ENCODE results near the gene TMEM14C.
A peak's percentile ranks its signal among the peaks of the same experiment; 100 is the strongest.

TMEM14C gene

GRCh38 chr6:10722820-10723566 is at the start of gene TMEM14C:
Gene TMEM14C, plus strand, starts transcription at chr6:10723070. Its CDS starts 1,544 bp downstream, at chr6:10724614.
- Mint-ChIP-seq H3K4me3 (peak within 1 kb of the TSS; percentile 94), H3K36me3 (peaks cover 15% of the 10 kb centered on the region), H3K9me3 (no peaks in the 10 kb centered on the region), H3K27ac (peak within 1 kb of the TSS; percentile 93), H3K4me1 (peaks cover 39% of the 10 kb centered on the region)
- peak; percentile 95 for ATAC-seq
- peak; percentile 72 to 93 for DNase-seq (ENCODE audit: low spot score in 2 of 2)

GRCh38 chr6:10676403-10676802 is 46.5 kb upstream of the TMEM14C start:
- no peak for DNase-seq (ENCODE audit: low spot score in 2 of 2)
- no peaks in the 10 kb centered on the region for H3K4me1 Mint-ChIP-seq
- no peaks in the 10 kb centered on the region for H3K36me3 Mint-ChIP-seq
- H3K27ac Mint-ChIP-seq = no peak overlapping the region
- ATAC-seq = no peak
- H3K9me3 Mint-ChIP-seq = no peaks in the 10 kb centered on the region
- no peak overlapping the region for H3K4me3 Mint-ChIP-seq

- DNase-seq (ENCODE audit: low spot score in 2 of 2) = no peak
- ATAC-seq = no peak
- Mint-ChIP-seq H3K27ac (no peak overlapping the region), H3K4me1 (no peaks in the 10 kb centered on the region), H3K36me3 (no peaks in the 10 kb centered on the region), H3K4me3 (no peak overlapping the region), H3K9me3 (no peaks in the 10 kb centered on the region)
Observed at GRCh38 chr6:10678456-10678855, 44.4 kb upstream of the TMEM14C start.

- Mint-ChIP-seq H3K4me1 (no peaks in the 10 kb centered on the region), H3K9me3 (no peaks in the 10 kb centered on the region), H3K36me3 (no peaks in the 10 kb centered on the region), H3K4me3 (no peak overlapping the region), H3K27ac (no peak overlapping the region)
- ATAC-seq (no peak), DNase-seq (ENCODE audit: low spot score in 2 of 2) (no peak)
Observed at GRCh38 chr6:10681795-10682194, 41.1 kb upstream of the TMEM14C start.

- Mint-ChIP-seq H3K27ac (peak overlapping the region; percentile 34), H3K4me3 (no peak overlapping the region), H3K36me3 (no peaks in the 10 kb centered on the region), H3K4me1 (no peaks in the 10 kb centered on the region), H3K9me3 (no peaks in the 10 kb centered on the region)
- DNase-seq (ENCODE audit: low spot score in 2 of 2) (no peak), ATAC-seq (no peak)
Observed at GRCh38 chr6:10682355-10682988, 40.4 kb upstream of the TMEM14C start.

DNA sequence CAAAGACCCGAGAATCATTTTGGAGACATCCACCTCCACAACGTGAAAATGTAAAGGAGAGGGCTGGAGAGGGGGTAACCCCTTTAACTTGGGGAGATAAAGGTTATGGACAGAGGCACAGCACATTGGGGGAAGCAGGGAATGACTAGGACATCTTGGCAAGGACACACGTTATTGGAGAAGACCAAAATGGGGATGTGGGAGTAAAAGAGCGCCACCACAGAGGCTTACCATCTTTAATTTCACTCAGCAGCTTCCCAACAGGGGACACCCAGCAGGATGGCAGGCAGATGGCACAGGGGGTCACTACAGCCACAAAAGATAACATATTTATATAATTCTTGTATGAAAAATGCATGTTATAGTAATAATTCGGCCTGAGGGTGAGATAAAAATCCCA is 38.3 kb upstream of the TMEM14C start:
- no peaks in the 10 kb centered on the region for H3K36me3 Mint-ChIP-seq
- H3K4me1 Mint-ChIP-seq = no peaks in the 10 kb centered on the region
- H3K9me3 Mint-ChIP-seq = no peaks in the 10 kb centered on the region
- peak overlapping the region; percentile 29 for H3K27ac Mint-ChIP-seq
- DNase-seq (ENCODE audit: low spot score in 2 of 2) (no peak), ATAC-seq (no peak)
- H3K4me3 Mint-ChIP-seq = no peak overlapping the region

DNA sequence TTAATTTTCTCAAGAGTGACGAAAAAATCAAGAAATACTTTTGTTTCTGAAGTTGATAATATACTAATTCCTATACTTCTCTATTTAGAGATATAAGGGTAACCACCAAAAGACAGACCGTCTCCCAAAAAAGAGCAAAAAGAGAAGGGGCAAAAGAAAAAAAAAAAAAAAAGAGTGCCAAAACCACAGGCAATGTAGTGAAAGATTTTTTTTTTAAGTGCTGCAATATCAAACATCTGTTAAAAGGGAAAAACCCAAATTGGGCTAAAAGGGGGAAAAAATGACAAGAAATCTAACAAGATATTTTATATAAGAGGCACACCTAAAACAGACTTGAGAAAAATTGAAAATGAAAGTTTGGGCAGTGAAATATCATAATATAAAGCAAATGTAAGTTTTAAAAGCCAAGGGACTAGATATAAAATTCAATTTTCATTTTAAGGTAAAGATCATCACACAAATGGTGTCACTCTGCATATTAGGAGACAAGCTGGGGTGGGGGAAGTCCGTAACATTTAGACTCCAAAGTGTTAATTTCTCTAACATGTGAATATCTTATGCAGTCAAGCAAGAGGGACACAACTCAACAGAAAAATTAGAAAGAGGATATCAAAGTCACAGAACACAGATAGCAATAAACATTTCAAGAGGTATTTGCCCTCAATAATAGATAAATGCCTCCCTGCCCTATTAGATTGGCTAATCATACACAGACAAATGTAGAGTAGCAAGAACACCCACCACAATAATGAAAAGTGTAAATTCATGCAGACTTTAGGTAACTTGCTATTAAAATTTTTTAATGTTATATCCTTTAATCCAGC is 37.6 kb upstream of the TMEM14C start:
- no peak overlapping the region for H3K4me3 Mint-ChIP-seq
- H3K27ac Mint-ChIP-seq = no peak overlapping the region
- H3K4me1 Mint-ChIP-seq = no peaks in the 10 kb centered on the region
- H3K9me3 Mint-ChIP-seq = no peaks in the 10 kb centered on the region
- no peak for ATAC-seq
- no peak for DNase-seq (ENCODE audit: low spot score in 2 of 2)
- H3K36me3 Mint-ChIP-seq = no peaks in the 10 kb centered on the region

DNA sequence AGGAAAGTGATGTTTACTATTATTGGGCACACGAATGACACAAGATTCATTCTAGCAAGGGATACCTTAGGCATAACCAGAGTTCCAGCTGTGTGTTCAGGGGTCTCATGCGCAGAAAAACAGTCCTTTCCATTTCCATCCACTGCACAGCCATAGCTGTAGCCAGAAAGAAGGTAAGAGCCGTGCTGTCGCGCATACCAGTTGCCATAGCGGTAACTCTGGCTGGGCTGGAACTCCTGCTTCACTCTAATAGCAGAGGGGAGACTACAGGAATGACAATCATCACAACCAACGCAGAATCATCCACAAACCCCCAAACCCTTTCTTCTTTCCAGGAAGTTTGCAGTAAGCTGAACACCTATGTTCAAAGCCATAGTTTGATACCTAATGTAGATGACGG is 36.0 kb upstream of the TMEM14C start:
- H3K27ac Mint-ChIP-seq = no peak overlapping the region
- no peak overlapping the region for H3K4me3 Mint-ChIP-seq
- ATAC-seq (no peak), DNase-seq (ENCODE audit: low spot score in 2 of 2) (no peak)
- no peaks in the 10 kb centered on the region for H3K4me1 Mint-ChIP-seq
- no peaks in the 10 kb centered on the region for H3K36me3 Mint-ChIP-seq
- H3K9me3 Mint-ChIP-seq = no peaks in the 10 kb centered on the region

- H3K4me1 Mint-ChIP-seq = peaks cover under 1% of the 10 kb centered on the region
- no peak overlapping the region for H3K27ac Mint-ChIP-seq
- H3K9me3 Mint-ChIP-seq = no peaks in the 10 kb centered on the region
- DNase-seq (ENCODE audit: low spot score in 2 of 2) (no peak), ATAC-seq (no peak)
- H3K36me3 Mint-ChIP-seq = no peaks in the 10 kb centered on the region
- H3K4me3 Mint-ChIP-seq = no peak overlapping the region
Observed at GRCh38 chr6:10687582-10687981, 35.3 kb upstream of the TMEM14C start.

- H3K4me3 Mint-ChIP-seq = no peak overlapping the region
Observed at GRCh38 chr6:10690651-10691445, 32.0 kb upstream of the TMEM14C start.

DNA sequence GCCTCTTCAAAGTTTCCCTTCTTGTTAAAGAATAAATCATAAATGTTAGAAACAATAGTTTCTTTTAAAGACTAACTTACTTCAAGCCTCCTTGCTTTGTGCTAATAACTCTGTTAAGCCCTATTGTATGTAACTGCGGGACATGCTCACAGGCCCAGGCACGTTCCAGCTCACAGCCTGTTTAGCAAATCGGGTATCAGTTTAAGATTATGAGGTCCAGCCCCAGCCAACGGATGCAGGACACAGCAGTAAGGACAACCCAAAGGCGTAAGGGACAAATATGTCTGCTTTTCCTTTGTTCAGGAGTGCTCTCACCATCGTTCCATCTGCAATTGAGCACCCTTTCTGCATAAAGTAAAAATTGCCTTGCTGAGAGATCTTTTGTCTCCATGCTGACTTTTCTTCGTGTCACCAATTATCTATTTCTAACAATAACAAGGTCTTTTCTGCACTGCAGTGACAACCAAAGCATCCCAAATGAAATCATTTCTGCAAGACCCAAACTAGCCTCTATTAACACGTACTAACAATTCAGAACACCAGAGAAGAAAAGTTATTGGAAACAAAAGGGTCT is 29.8 kb upstream of the TMEM14C start:
- Mint-ChIP-seq H3K9me3 (no peaks in the 10 kb centered on the region), H3K27ac (no peak overlapping the region), H3K36me3 (peaks cover 34% of the 10 kb centered on the region), H3K4me3 (peak overlapping the region; percentile 96), H3K4me1 (peaks cover 30% of the 10 kb centered on the region)
- DNase-seq (ENCODE audit: low spot score in 2 of 2) (no peak), ATAC-seq (no peak)

More at GRCh38 chr6:10690651-10691445, 32.0 kb upstream of the TMEM14C start:
- Mint-ChIP-seq H3K9me3 (no peaks in the 10 kb centered on the region), H3K4me1 (peaks cover 17% of the 10 kb centered on the region), H3K27ac (no peak overlapping the region), H3K36me3 (peaks cover 19% of the 10 kb centered on the region)
- ATAC-seq = no peak
- DNase-seq (ENCODE audit: low spot score in 2 of 2) = no peak

- ATAC-seq (peak; percentile 98), DNase-seq (ENCODE audit: low spot score in 2 of 2) (peak; percentile 83 to 96)
- peak within 1 kb of the TSS; percentile 96 for H3K4me3 Mint-ChIP-seq
- peaks cover 44% of the 10 kb centered on the region for H3K4me1 Mint-ChIP-seq
- peak within 1 kb of the TSS; percentile 100 for H3K27ac Mint-ChIP-seq
- H3K36me3 Mint-ChIP-seq = peaks cover 48% of the 10 kb centered on the region
- H3K9me3 Mint-ChIP-seq = no peaks in the 10 kb centered on the region
Observed at GRCh38 chr6:10694302-10695085, 28.4 kb upstream of the TMEM14C start, which contains the start of the genes C6orf52 and PAK1IP1. Gene C6orf52, minus strand, starts transcription at chr6:10694616. Its CDS starts 7,066 bp downstream, at chr6:10687550. Gene PAK1IP1, plus strand, starts transcription at chr6:10694972. Its CDS starts 14 bp downstream, at chr6:10694986.

DNA sequence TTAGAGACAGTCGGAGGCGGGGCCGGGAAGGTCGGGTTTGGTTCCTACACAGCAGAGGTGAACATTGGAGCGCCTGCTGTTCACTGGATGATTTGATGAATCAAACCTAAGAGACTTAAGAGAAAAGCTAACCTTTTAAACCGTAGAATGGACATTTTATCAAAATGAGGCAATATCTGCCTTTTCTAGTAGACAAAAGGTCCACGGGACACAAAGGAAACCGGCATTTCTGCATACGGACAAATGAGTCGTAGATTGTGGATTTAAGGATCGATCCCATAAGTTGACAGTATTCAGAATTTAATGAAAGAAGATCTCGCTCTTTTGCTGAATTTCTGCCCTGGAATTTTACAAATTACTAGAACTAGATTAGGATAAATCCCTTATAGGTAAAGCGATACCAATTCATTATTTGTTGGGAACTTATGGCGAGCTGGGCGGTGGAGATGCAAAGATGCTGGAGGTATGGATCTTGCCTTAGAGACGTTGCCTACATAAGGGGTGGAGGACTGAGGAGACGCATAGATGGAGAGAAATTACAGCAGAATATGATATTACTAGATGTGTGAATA is 27.7 kb upstream of the TMEM14C start:
- ATAC-seq = no peak
- Mint-ChIP-seq H3K4me1 (peaks cover 44% of the 10 kb centered on the region), H3K27ac (peak overlapping the region; percentile 100), H3K9me3 (no peaks in the 10 kb centered on the region), H3K4me3 (peak overlapping the region; percentile 96), H3K36me3 (peaks cover 55% of the 10 kb centered on the region)
- no peak for DNase-seq (ENCODE audit: low spot score in 2 of 2)
